Bronchial epithelial cell (primary cell): ENCODE measurements around the gene PPARG. TPM values are rescaled to one million over a fixed set of nuclear protein-coding genes. Genes with fewer than 3 reads are reported as not detected.

Experiments used
- DNase-seq: peaks from one replicate; pipeline ENCODE4 v3.0.0-alpha.2; 2010; ENCODE audit warnings: low read depth
- FAIRE-seq: peaks from 2 replicates; lab custom pipeline; 2011; peaks lifted over from hg19 to GRCh38; lab: Jason Lieb, UNC
- H3K27me3 ChIP-seq: 2 replicates; pipeline ENCODE4 v1.5.1; 2011; ENCODE audit warnings: low read length; ENCODE audit not compliant: control insufficient read depth, insufficient read depth
- H3K36me3 ChIP-seq: 2 replicates; pipeline ENCODE4 v1.5.1; 2011; ENCODE audit warnings: low read length; ENCODE audit not compliant: control insufficient read depth, insufficient read depth
- H3K4me3 ChIP-seq: 2 replicates; pipeline ENCODE4 v1.5.1; 2011; ENCODE audit warnings: mild to moderate bottlenecking, low read depth, low read length, control low read depth
- total RNA-seq: library from RNA; depleted of rRNA; stranded (reverse); fragments of >200 nt; gene quantifications from 2 replicates; pipeline ENCODE4 v1.2.1, GENCODE V29; 2014
- TF ChIP-seq, protein P1 (sequence below): IDR thresholded peaks from 2 replicates; pipeline ENCODE4 v1.5.1; 2011; ENCODE audit warnings: mild to moderate bottlenecking, moderate library complexity, low read length, control low read depth, inconsistent platforms; ENCODE audit not compliant: insufficient read depth, severe bottlenecking

PPARG gene
- total RNA-seq, 1 donor from 2014 or later = 14.5 TPM

GRCh38 chr3:12317914-12318313, 29.0 kb downstream of the PPARG start:
- no peak for DNase-seq
- TF ChIP-seq, protein P1, sequence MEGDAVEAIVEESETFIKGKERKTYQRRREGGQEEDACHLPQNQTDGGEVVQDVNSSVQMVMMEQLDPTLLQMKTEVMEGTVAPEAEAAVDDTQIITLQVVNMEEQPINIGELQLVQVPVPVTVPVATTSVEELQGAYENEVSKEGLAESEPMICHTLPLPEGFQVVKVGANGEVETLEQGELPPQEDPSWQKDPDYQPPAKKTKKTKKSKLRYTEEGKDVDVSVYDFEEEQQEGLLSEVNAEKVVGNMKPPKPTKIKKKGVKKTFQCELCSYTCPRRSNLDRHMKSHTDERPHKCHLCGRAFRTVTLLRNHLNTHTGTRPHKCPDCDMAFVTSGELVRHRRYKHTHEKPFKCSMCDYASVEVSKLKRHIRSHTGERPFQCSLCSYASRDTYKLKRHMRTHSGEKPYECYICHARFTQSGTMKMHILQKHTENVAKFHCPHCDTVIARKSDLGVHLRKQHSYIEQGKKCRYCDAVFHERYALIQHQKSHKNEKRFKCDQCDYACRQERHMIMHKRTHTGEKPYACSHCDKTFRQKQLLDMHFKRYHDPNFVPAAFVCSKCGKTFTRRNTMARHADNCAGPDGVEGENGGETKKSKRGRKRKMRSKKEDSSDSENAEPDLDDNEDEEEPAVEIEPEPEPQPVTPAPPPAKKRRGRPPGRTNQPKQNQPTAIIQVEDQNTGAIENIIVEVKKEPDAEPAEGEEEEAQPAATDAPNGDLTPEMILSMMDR = no peak
- no peak for FAIRE-seq
- no peaks in the 10 kb centered on the region for H3K27me3 ChIP-seq
- H3K36me3 ChIP-seq = no peaks in the 10 kb centered on the region
- no peak overlapping the region for H3K4me3 ChIP-seq

- H3K36me3 ChIP-seq = no peaks in the 10 kb centered on the region
- H3K27me3 ChIP-seq = no peaks in the 10 kb centered on the region
- TF ChIP-seq, protein P1 = no peak
- H3K4me3 ChIP-seq = no peak overlapping the region
- peak; percentile 51 for DNase-seq
- no peak for FAIRE-seq
Observed at GRCh38 chr3:12318758-12319621, 30.1 kb downstream of the PPARG start.

- Histone ChIP-seq H3K36me3 (no peaks in the 10 kb centered on the region), H3K4me3 (no peak overlapping the region), H3K27me3 (no peaks in the 10 kb centered on the region)
- no peak for FAIRE-seq
- TF ChIP-seq, protein P1 = no peak
- no peak for DNase-seq
Observed at GRCh38 chr3:12321015-12321414, 32.1 kb downstream of the PPARG start.

DNA sequence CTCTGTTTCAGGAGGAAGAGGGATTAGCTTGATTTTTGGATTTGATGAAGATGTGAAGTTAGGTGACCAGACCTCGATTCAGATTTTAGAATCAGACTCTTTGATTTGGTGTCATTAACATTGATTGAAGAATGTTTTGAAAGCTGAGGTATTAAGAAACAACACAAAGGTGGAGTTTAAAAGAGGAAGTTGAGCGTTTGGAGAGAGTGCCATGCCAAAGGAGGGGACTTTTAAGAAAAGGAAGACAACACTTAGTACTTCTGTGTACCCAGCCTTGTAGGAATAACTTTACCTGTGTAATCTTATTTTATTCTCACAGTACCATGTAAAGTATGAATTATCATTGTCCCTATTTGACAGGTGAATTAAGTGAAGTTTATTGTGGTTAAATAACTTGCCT, 34.4 kb downstream of the PPARG start:
- FAIRE-seq = no peak
- DNase-seq = no peak
- Histone ChIP-seq H3K27me3 (no peaks in the 10 kb centered on the region), H3K36me3 (no peaks in the 10 kb centered on the region), H3K4me3 (no peak overlapping the region)
- TF ChIP-seq, protein P1 = no peak

DNA sequence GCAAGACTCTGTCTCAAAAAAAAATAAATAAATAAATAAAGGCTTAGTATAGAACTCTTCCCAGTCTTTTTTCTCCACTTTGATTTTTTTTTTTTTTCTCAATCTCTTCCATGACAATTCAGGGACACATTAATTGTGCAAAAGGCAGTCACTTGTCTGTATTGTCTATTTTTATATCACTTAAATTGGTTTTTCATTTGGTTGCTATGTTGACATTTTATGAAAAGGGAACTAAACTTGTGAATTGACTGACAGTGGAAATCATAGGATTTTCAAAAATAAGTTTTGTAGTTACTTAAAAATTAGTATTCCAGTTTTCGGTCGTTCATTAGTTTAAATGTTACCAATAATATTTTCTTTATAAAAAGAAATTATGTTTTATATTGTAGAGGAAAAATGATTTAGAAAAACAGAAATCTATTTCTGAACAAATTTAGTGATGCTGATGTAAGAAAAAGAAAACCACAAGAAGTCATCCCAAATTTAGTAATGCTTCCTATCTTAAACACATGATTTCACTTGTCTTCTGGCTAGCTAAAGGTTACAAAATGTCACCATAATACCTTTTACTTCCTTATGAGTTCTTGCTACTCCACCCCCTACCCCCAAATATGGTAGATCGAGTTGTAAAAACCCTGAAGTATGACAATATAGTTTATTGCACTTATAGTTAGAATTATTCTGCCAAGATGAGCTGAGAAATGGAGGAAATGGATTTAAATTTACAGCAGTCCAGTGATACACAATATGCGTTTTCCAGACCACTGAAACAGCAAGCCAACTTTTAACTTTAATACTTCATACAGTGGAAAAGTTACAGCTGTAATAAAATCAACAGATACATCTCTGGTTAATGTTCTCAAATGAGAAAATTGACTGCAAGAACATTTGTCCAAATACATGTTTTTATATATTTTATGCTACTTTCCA, 37.0 kb downstream of the PPARG start:
- TF ChIP-seq, protein P1 = no peak
- DNase-seq (no peak), FAIRE-seq (no peak)
- Histone ChIP-seq H3K27me3 (no peaks in the 10 kb centered on the region), H3K4me3 (no peak overlapping the region), H3K36me3 (no peaks in the 10 kb centered on the region)
